Vagina (tissue), 2 donors: ENCODE data around the gene PXYLP1.

Experiments used
- CTCF ChIP-seq, 3 experiments: fragments of 450-650 bp in 2 of 3; fragments of 200-600 bp in 1 of 3; sonication (generic) in 1 of 3; IDR thresholded peaks; one replicate each; pipeline ENCODE4 v1.5.1; 2017 to 2019; ENCODE audit warnings: antibody characterized with exemption in 3 of 3, mild to moderate bottlenecking in 2 of 3, moderate library complexity in 2 of 3
- POLR2AphosphoS5 ChIP-seq, 2 donors: sonication (generic); formaldehyde crosslinking; IDR thresholded peaks; one replicate each; pipeline ENCODE4 v1.9.0; 2017; ENCODE audit warnings: antibody characterized with exemption in 2 of 2, mild to moderate bottlenecking in 2 of 2, low read depth in 1 of 2; ENCODE audit not compliant: insufficient read depth in 1 of 2

- TF ChIP-seq CTCF (IDR thresholded peaks at IDR 0.05) = no peak
- no peak for TF ChIP-seq POLR2AphosphoS5 (IDR thresholded peaks at IDR 0.05; ENCODE audit: insufficient read depth in 1 of 2, low read depth in 1 of 2)
Observed at GRCh38 chr3:141203866-141204265, 27.8 kb upstream of the PXYLP1 start.
